Neural progenitor cell (in vitro differentiated cells): Measurements from ENCODE around the gene ERVFRD-1. TPM values are rescaled to one million over a fixed set of nuclear protein-coding genes. Genes with fewer than 3 reads are reported as not detected.
"Not testable (repeated sequence)": the region's sequence is repeated elsewhere in the genome, so short reads cannot be mapped to it uniquely, and the experiment has no call there.

Experiments
- DNase-seq: peaks from one replicate; pipeline ENCODE4 v3.0.0-alpha.2; 2016; ENCODE audit warnings: low spot score
- H2AFZ ChIP-seq: fragments of 200-600 bp; sonication (generic); replicated peaks from 2 replicates; pipeline ENCODE4 v1.6.1; 2016; ENCODE audit warnings: antibody characterized with exemption
- H3F3A ChIP-seq: fragments of 200-600 bp; sonication (generic); 2 replicates; pipeline ENCODE4 v1.6.1; 2016; ENCODE audit warnings: antibody characterized with exemption, low read depth
- H3K27ac ChIP-seq: fragments of 200-600 bp; sonication (generic); 2 replicates; pipeline ENCODE4 v1.5.1; 2016; ENCODE audit warnings: mild to moderate bottlenecking
- H3K27me3 ChIP-seq: fragments of 200-600 bp; sonication (generic); 2 replicates; pipeline ENCODE4 v1.6.1; 2016; ENCODE audit warnings: mild to moderate bottlenecking, moderate library complexity
- H3K36me3 ChIP-seq: fragments of 200-600 bp; sonication (generic); 2 replicates; pipeline ENCODE4 v1.5.1; 2016
- H3K4me1 ChIP-seq: fragments of 200-600 bp; sonication (generic); 2 replicates; pipeline ENCODE4 v1.6.1; 2016; ENCODE audit warnings: mixed run types
- H3K4me2 ChIP-seq: fragments of 200-600 bp; sonication (generic); 2 replicates; pipeline ENCODE4 v1.6.1; 2016
- H3K4me3 ChIP-seq: fragments of 200-600 bp; sonication (generic); 2 replicates; pipeline ENCODE4 v1.5.1; 2016
- H3K79me2 ChIP-seq: fragments of 200-600 bp; sonication (generic); 2 replicates; pipeline ENCODE4 v1.6.1; 2016; ENCODE audit warnings: low read depth
- H3K9ac ChIP-seq: fragments of 200-600 bp; sonication (generic); 2 replicates; pipeline ENCODE4 v1.6.1; 2016
- H3K9me3 ChIP-seq: fragments of 200-600 bp; sonication (generic); 2 replicates; pipeline ENCODE4 v1.5.1; 2016; ENCODE audit warnings: low read depth
- H4K20me1 ChIP-seq: fragments of 200-600 bp; sonication (generic); 2 replicates; pipeline ENCODE4 v1.6.1; 2016; ENCODE audit warnings: low read depth
- H3K27ac Mint-ChIP-seq: 3 replicates; pipeline ENCODE4 v1.8.0; 2021; ENCODE audit warnings: mixed read lengths
- H3K27me3 Mint-ChIP-seq: 2 replicates; pipeline ENCODE4 v1.8.0; 2022; ENCODE audit warnings: low read depth, mild to moderate bottlenecking, inconsistent platforms, moderate library complexity, mixed read lengths; ENCODE audit not compliant: insufficient read depth
- H3K36me3 Mint-ChIP-seq: 3 replicates; pipeline ENCODE4 v1.8.0; 2021; ENCODE audit warnings: mixed read lengths
- H3K4me1 Mint-ChIP-seq: 3 replicates; pipeline ENCODE4 v1.8.0; 2021; ENCODE audit warnings: mixed read lengths
- H3K4me3 Mint-ChIP-seq: 3 replicates; pipeline ENCODE4 v1.8.0; 2021; ENCODE audit warnings: mild to moderate bottlenecking, moderate library complexity, mixed read lengths
- H3K9me3 Mint-ChIP-seq: 3 replicates; pipeline ENCODE4 v1.8.0; 2020; ENCODE audit warnings: mixed read lengths
- EZH2 ChIP-seq: fragments of 200-600 bp; sonication (generic); IDR thresholded peaks from 2 replicates; pipeline ENCODE4 v1.6.1; 2017; ENCODE audit warnings: antibody characterized with exemption, mild to moderate bottlenecking, moderate library complexity
- EZH2phosphoT487 ChIP-seq: fragments of 200-600 bp; sonication (generic); IDR thresholded peaks from 2 replicates; pipeline ENCODE4 v1.6.1; 2017; ENCODE audit warnings: antibody characterized with exemption
- total RNA-seq: library from RNA; depleted of rRNA; stranded (reverse); fragments of >200 nt; gene quantifications from 2 replicates; pipeline ENCODE4 v1.2.3, GENCODE V29; 2015; ENCODE audit warnings: low replicate concordance
- TF ChIP-seq, protein P1 (sequence below): fragments of 200-600 bp; sonication (generic); IDR thresholded peaks from 2 replicates; pipeline ENCODE4 v1.5.1; 2017; ENCODE audit warnings: antibody characterized with exemption, mild to moderate bottlenecking

The ERVFRD-1 gene
- total RNA-seq, 1 donor from 2014 or later: not detected

DNA sequence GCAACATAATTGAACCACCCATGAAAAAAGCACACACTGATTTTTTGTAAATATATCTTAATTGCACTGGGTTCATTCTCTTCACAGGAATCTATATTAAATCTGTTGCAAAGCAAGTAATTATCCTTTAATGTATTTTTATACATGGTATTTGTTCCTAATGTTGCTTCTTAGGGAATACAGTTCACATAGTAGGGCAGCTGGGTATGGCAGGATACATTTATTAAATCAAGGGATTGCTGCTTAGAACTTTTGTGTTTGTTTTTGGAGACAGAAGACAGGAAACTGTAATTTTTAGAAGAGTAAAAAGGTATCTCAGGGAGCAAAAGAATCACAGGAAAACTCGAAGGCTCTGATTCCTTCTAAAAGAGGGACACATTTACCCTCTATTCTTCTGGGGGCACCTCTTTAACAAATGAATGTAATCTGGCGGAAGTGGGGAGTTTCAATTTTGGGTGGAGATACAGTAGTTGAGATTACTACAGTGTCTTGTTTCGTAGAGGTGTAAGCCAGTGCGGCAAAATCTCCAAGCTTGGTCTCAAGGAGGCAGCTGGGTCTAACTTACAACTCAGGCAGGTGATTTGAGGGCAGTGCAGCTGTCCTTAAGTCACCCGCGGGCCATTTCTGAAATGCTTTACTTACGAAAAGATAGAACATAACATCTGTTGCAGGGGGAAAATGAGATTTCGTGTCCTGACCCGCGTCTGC is 18.7 kb downstream of the ERVFRD-1 start:
- Histone ChIP-seq H4K20me1 (peaks cover 12% of the 10 kb centered on the region), H3K4me1 (peaks cover 21% of the 10 kb centered on the region), H3K27me3 (peaks cover 13% of the 10 kb centered on the region), H3K79me2 (peaks cover 37% of the 10 kb centered on the region), H3F3A (peaks cover 18% of the 10 kb centered on the region), H3K4me3 (peak overlapping the region; percentile 77), H3K9ac (no peak overlapping the region), H3K36me3 (no peaks in the 10 kb centered on the region), H3K9me3 (no peaks in the 10 kb centered on the region), H3K4me2 (peak overlapping the region; percentile 87), H3K27ac (no peak overlapping the region), H2AFZ (peak overlapping the region; percentile 94)
- H3K4me1 Mint-ChIP-seq: peaks cover 22% of the 10 kb centered on the region
- peak overlapping the region; percentile 94 for H3K4me3 Mint-ChIP-seq
- DNase-seq: no peak
- H3K27me3 Mint-ChIP-seq: peaks cover 6% of the 10 kb centered on the region
- peak overlapping the region; percentile 91 for H3K27ac Mint-ChIP-seq
- TF ChIP-seq EZH2phosphoT487 (no peak), EZH2 (no peak)
- TF ChIP-seq, protein P1, sequence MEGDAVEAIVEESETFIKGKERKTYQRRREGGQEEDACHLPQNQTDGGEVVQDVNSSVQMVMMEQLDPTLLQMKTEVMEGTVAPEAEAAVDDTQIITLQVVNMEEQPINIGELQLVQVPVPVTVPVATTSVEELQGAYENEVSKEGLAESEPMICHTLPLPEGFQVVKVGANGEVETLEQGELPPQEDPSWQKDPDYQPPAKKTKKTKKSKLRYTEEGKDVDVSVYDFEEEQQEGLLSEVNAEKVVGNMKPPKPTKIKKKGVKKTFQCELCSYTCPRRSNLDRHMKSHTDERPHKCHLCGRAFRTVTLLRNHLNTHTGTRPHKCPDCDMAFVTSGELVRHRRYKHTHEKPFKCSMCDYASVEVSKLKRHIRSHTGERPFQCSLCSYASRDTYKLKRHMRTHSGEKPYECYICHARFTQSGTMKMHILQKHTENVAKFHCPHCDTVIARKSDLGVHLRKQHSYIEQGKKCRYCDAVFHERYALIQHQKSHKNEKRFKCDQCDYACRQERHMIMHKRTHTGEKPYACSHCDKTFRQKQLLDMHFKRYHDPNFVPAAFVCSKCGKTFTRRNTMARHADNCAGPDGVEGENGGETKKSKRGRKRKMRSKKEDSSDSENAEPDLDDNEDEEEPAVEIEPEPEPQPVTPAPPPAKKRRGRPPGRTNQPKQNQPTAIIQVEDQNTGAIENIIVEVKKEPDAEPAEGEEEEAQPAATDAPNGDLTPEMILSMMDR: no peak
- no peaks in the 10 kb centered on the region for H3K9me3 Mint-ChIP-seq
- H3K36me3 Mint-ChIP-seq: peaks cover 4% of the 10 kb centered on the region

DNA sequence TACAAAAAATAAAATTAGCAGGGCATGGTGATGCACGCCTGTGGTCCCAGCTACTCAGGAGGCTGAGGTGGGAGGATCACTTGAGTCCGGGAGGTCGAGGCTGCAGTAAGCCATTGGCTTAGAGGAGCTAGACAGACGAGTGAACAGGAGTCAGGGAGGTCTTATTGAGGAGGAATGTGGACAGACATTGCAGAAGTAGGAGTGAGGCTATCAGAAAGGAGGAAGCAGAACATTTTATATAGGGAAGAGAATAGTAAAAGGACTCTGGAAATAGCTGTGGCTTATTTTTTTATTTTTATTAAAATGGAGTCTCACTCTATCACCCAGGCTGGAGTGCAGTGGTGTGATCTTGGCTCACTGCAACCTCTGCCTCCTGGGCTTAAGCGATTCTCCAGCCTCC is 20.4 kb downstream of the ERVFRD-1 start:
- H3K4me2 ChIP-seq, H3K27ac ChIP-seq, H3K27ac Mint-ChIP-seq, H3K36me3 ChIP-seq, H3K4me3 Mint-ChIP-seq, DNase-seq, H3K36me3 Mint-ChIP-seq, H3K27me3 Mint-ChIP-seq, H2AFZ ChIP-seq, H3K4me3 ChIP-seq, H3K9me3 Mint-ChIP-seq, H3K9me3 ChIP-seq, H3K9ac ChIP-seq: not testable (repeated sequence)
- peaks cover 19% of the 10 kb centered on the region for H3K4me1 Mint-ChIP-seq
- H3K27me3 ChIP-seq: peaks cover 13% of the 10 kb centered on the region
- peaks cover 20% of the 10 kb centered on the region for H3K79me2 ChIP-seq
- H3K4me1 ChIP-seq: peaks cover 19% of the 10 kb centered on the region
- H4K20me1 ChIP-seq: peaks cover 12% of the 10 kb centered on the region
- peaks cover 18% of the 10 kb centered on the region for H3F3A ChIP-seq

DNA sequence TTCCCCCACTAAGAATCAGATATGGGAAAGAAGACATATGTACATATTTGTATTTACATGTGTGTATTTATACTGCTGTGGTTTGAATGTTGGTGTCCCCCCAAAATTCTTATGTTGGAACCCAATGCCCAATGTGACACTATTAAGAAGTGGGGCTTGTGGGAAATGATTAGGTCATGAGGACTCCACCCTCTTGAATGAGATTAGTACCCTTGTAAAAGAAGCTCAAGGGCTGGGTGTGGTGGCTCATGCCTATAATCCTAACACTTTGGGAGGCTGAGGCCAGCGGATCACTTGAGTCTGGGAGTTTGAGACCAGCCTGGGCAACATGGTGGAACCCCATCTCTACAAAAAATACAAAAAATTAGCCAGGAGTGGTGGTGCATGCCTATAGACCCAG is 21.8 kb downstream of the ERVFRD-1 start:
- H3K9me3 Mint-ChIP-seq: no peaks in the 10 kb centered on the region
- no peak overlapping the region for H3K4me3 Mint-ChIP-seq
- peaks cover 14% of the 10 kb centered on the region for H3F3A ChIP-seq
- peaks cover 6% of the 10 kb centered on the region for H3K27me3 Mint-ChIP-seq
- H2AFZ ChIP-seq: no peak overlapping the region
- peaks cover 7% of the 10 kb centered on the region for H3K4me1 Mint-ChIP-seq
- no peak overlapping the region for H3K27ac Mint-ChIP-seq
- H3K4me3 ChIP-seq: no peak overlapping the region
- no peaks in the 10 kb centered on the region for H3K36me3 Mint-ChIP-seq
- H3K27ac ChIP-seq: no peak overlapping the region
- H3K79me2 ChIP-seq: peaks cover 5% of the 10 kb centered on the region
- H4K20me1 ChIP-seq: no peaks in the 10 kb centered on the region
- no peak for DNase-seq
- H3K9me3 ChIP-seq: no peaks in the 10 kb centered on the region
- TF ChIP-seq, protein P1: no peak
- TF ChIP-seq EZH2phosphoT487: no peak
- TF ChIP-seq EZH2: no peak
- no peak overlapping the region for H3K9ac ChIP-seq
- H3K4me1 ChIP-seq: peaks cover 6% of the 10 kb centered on the region
- peaks cover 13% of the 10 kb centered on the region for H3K27me3 ChIP-seq
- no peaks in the 10 kb centered on the region for H3K36me3 ChIP-seq
- no peak overlapping the region for H3K4me2 ChIP-seq

DNA sequence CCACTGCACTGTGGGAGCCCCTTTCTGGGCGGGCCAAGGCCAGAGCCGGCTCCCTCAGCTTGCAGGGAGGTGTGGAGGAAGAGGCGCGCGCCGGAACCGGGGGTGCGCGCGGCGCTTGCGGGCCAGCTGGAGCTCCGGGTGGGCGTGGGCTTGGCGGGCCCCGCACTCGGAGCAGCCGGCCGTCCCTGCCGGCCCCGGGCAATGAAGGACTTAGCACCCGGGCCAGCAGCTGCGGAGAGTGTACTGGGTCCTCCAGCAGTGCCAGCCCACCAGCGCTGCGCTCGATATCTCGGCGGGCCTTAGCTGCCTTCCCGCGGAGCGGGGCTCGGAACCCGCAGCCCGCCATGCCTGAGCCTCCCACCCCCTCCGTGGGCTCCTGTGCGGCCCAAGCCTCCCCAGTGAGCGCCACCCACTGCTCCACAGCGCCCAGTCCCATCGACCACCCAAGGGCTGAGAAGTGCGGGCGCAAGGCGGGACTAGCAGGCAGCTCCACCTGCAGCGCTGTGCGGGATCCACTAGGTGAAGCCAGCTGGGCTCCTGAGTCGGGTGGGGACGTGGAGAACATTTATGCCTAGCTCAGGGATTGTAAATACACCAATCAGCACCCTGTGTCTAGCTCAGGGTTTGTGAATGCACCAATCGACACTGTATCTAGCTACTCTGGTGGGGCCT is 24.2 kb downstream of the ERVFRD-1 start:
- not testable (repeated sequence) for H3K4me1 Mint-ChIP-seq, H3K9ac ChIP-seq, H3K36me3 Mint-ChIP-seq, H3K36me3 ChIP-seq, H3K27ac Mint-ChIP-seq, H2AFZ ChIP-seq, H4K20me1 ChIP-seq, H3K4me2 ChIP-seq, H3K27me3 Mint-ChIP-seq, H3K9me3 Mint-ChIP-seq, H3K9me3 ChIP-seq, H3K4me3 Mint-ChIP-seq, H3K4me1 ChIP-seq, H3F3A ChIP-seq, DNase-seq, H3K79me2 ChIP-seq, H3K27ac ChIP-seq, H3K27me3 ChIP-seq, H3K4me3 ChIP-seq
